ENCODE results near the gene ARHGEF2.
A peak's percentile ranks its signal among the peaks of the same experiment; 100 is the strongest.

Gene ARHGEF2

GRCh38 chr1:155968670-155969069 lies 9.7 kb downstream of the ARHGEF2 start:
- no peak for TF ChIP-seq GATA3 (IDR thresholded peaks at IDR 0.05; ENCODE audit: low read depth, low read length)
- TF ChIP-seq GATA2 (IDR thresholded peaks at IDR 0.05; ENCODE audit: low read depth, low read length): no peak

- no peak for TF ChIP-seq GATA2 (IDR thresholded peaks at IDR 0.05; ENCODE audit: low read depth, low read length)
- TF ChIP-seq GATA3 (IDR thresholded peaks at IDR 0.05; ENCODE audit: low read depth, low read length): no peak
Measured at GRCh38 chr1:155968051-155968400, 10.3 kb downstream of the ARHGEF2 start.

DNA sequence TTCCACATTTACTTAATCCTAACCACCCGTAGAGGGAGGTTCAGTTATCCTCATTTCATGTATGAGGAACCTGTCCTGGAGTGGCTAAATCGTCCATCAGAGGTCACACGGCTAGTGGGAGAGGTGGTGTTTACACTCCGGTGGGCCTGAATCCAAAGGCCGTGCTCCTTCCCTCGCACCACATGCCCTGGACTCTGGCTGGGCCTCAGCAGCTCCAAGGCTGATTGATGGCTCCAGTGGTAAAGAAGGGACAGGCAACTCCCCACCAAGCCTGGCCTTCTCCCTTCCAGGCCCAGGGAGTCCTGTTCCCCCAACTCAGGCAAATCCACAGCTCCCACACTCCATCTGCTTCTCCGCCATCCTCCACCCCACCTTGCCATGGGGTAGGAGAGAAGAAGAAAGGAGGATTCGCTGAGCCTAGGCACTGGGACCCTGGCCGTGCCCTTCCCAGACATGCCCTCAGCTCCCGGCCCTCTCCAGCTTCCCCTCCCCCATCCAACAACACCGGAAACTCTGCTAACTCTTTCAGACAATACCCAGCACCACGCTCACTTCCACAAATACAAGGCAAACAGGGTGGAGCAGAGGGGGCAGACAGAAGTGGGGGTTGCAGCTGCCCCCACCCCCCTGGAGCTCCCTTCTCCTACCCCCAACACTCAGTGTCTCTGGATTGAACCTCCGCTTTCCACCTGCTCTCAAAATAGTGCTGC lies 10.9 kb downstream of the ARHGEF2 start:
- TF ChIP-seq GATA3 (IDR thresholded peaks at IDR 0.05; ENCODE audit: low read depth, low read length): no peak
- TF ChIP-seq GATA2 (IDR thresholded peaks at IDR 0.05; ENCODE audit: low read depth, low read length): no peak

DNA sequence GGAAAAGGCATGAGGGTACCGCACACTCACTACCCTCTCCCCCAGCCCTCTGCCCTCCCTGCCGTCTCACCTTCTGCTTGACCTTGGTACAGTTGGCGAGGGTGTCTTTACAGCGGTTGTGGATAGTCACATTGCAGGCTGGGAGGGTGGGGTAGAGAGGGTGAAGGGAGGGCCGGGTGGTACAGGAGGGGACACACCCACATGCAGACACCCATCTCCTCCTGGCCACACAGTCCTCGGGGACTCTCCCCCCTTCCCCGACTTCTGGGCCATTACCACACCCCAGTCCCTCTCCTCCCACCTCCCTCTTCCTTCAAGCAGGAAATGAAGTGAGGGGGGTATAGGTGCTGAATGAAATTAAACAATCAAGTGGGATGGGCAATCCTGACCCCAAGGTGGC lies 11.6 kb downstream of the ARHGEF2 start:
- TF ChIP-seq GATA3 (IDR thresholded peaks at IDR 0.05; ENCODE audit: low read depth, low read length) (no peak), GATA2 (IDR thresholded peaks at IDR 0.05; ENCODE audit: low read depth, low read length) (no peak)

GRCh38 chr1:155966135-155966534 lies 12.2 kb downstream of the ARHGEF2 start:
- TF ChIP-seq GATA2 (IDR thresholded peaks at IDR 0.05; ENCODE audit: low read depth, low read length) (no peak), GATA3 (IDR thresholded peaks at IDR 0.05; ENCODE audit: low read depth, low read length) (no peak)

GRCh38 chr1:155964193-155964592 lies 14.2 kb downstream of the ARHGEF2 start:
- no peak for TF ChIP-seq GATA3 (IDR thresholded peaks at IDR 0.05; ENCODE audit: low read depth, low read length)
- no peak for TF ChIP-seq GATA2 (IDR thresholded peaks at IDR 0.05; ENCODE audit: low read depth, low read length)

DNA sequence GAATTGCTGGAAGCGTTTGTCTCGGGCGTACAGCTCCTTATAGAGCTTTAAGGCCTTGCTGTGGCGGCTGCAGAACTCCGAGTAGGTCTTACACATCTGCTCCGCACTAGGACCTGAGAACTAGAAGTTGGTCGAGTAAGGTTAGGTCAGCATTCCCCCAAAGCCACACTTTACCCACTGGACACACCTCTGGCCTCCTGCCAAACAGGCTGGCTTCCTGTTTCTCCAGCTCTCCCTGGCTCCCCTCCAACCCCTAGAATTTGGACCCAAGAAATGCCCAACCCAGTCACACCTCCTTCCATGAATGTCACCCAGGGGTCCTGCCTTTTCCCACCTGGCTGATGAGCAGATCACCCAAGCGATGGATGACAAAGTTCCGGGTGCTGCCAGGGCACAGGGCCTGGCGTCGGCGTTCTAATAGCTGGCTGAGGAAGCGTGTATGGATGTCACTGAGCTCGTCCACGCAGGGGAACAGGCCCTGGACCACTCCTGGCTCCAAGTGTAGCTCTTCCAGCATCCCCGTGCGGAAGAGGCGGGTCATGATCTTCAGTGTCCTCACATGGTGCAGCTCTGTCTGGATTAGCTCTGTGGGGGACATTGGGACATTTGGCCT lies 15.6 kb downstream of the ARHGEF2 start:
- no peak for TF ChIP-seq GATA2 (IDR thresholded peaks at IDR 0.05; ENCODE audit: low read depth, low read length)
- no peak for TF ChIP-seq GATA3 (IDR thresholded peaks at IDR 0.05; ENCODE audit: low read depth, low read length)

- no peak for TF ChIP-seq GATA2 (IDR thresholded peaks at IDR 0.05; ENCODE audit: low read depth, low read length)
- no peak for TF ChIP-seq GATA3 (IDR thresholded peaks at IDR 0.05; ENCODE audit: low read depth, low read length)
Measured at GRCh38 chr1:155961937-155962336, 16.4 kb downstream of the ARHGEF2 start.

DNA sequence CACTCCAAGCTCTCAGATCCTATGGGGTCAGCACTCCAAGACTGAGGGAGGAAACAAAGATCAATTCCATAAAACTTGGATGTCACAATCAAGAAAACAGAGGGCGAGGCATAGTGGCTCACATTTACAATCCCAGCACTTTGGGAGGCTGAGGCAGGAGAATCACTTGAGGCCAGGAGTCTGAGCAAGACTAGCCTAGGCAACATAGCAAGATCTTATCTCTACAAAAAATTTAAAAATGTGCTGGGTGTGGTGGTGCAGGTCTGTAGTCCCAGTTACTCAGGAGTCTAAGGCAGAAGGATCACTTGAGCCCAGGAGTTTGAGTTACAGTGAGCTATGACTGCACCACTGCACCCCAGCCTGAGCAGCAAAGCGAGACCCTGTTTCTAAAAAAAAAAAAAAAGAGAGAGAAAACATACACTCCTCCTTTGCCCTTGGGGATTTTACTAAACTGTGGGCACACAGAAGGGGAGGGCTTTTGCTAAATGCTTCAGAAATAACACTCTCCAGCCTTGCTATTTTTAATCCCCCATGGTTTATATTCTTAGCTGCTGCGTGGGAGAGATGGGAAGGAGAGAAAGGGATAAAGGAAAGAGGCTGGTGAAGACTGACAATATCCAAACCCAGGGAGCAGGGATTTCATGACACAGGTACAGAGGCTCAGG lies 18.1 kb downstream of the ARHGEF2 start:
- TF ChIP-seq GATA2 (IDR thresholded peaks at IDR 0.05; ENCODE audit: low read depth, low read length): 0 out of 2 replicates have a peak, but pooled peaks have one; percentile 7
- no peak for TF ChIP-seq GATA3 (IDR thresholded peaks at IDR 0.05; ENCODE audit: low read depth, low read length)

- TF ChIP-seq GATA2 (IDR thresholded peaks at IDR 0.05; ENCODE audit: low read depth, low read length) (no peak), GATA3 (IDR thresholded peaks at IDR 0.05; ENCODE audit: low read depth, low read length) (no peak)
Measured at GRCh38 chr1:155957411-155957915, 20.9 kb downstream of the ARHGEF2 start.

DNA sequence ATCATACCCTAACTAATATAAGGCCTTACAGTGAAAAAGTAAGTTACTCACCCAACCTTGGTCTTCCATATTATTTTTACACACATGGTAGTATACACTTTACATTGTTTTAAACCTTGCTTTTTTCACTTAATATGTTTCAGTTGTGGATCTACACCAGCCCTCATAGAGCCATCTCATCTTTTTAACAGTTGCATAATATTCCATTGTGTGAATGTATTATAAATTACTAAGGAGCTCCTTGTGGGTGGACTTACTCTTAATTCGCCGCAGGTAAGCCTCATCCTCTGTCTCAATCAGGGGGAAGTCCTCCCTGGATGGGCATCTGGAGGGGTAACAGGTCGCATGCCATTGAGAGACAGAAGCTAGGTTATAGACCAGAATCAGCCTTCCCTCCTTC lies 23.7 kb downstream of the ARHGEF2 start:
- no peak for TF ChIP-seq GATA3 (IDR thresholded peaks at IDR 0.05; ENCODE audit: low read depth, low read length)
- TF ChIP-seq GATA2 (IDR thresholded peaks at IDR 0.05; ENCODE audit: low read depth, low read length): no peak

GRCh38 chr1:155952505-155952890 lies 25.8 kb downstream of the ARHGEF2 start:
- TF ChIP-seq GATA2 (IDR thresholded peaks at IDR 0.05; ENCODE audit: low read depth, low read length): no peak
- no peak for TF ChIP-seq GATA3 (IDR thresholded peaks at IDR 0.05; ENCODE audit: low read depth, low read length)

GRCh38 chr1:155951753-155952504 lies 26.4 kb downstream of the ARHGEF2 start:
- TF ChIP-seq GATA3 (IDR thresholded peaks at IDR 0.05; ENCODE audit: low read depth, low read length) (no peak), GATA2 (IDR thresholded peaks at IDR 0.05; ENCODE audit: low read depth, low read length) (no peak)

- TF ChIP-seq GATA2 (IDR thresholded peaks at IDR 0.05; ENCODE audit: low read depth, low read length): no peak
- no peak for TF ChIP-seq GATA3 (IDR thresholded peaks at IDR 0.05; ENCODE audit: low read depth, low read length)
Measured at GRCh38 chr1:155950829-155951228, 27.5 kb downstream of the ARHGEF2 start.

Data from SH-SY5Y (cell line).